ENCODE measurements around the gene ZNF44.

Gene ZNF44

GRCh38 chr19:12261554-12261953 is 33.1 kb downstream of the ZNF44 start:
- DNase-seq (ENCODE audit: low read depth) = no peak

GRCh38 chr19:12260861-12261260 is 33.8 kb downstream of the ZNF44 start:
- DNase-seq (ENCODE audit: low read depth) = no peak

DNA sequence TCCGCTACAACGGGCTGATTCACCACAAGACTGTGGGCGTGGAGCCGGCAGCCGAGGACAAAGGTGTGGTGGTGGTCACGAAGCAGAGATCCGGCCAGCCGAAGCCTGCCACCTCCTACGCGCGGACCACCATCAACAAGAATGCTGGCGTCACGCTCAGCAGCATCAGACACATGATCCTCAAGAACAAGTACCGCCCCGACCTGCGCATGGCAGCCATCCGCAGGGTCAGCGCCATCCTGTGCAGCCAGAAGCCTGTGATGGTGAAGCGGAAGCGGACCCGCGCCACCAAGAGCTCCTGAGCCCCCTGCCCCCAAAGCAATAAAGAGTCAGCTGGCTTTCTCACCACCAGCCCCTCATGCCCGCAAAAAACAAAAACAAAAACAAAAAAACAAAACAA is 34.4 kb downstream of the ZNF44 start:
- no peak for DNase-seq (ENCODE audit: low read depth)

DNA sequence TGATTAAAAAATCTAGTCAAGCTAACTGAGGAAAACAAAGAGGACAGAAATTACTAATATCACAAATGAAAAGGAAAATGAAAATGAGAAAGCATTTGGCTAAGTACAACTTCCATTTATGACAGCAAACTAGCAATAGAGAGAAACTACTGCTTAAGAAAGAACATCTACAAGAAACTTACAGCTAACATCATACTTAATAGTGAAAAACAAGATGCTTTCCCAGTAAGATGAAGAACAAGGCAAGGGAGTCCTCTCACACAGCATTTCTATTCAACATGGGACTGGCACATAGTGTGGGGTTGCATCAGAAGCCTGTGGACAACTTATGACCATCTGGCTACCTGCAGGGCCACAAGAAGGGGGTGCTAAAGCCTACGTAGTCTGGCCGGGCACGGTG is 39.3 kb downstream of the ZNF44 start:
- DNase-seq (ENCODE audit: low read depth) = no peak

DNA sequence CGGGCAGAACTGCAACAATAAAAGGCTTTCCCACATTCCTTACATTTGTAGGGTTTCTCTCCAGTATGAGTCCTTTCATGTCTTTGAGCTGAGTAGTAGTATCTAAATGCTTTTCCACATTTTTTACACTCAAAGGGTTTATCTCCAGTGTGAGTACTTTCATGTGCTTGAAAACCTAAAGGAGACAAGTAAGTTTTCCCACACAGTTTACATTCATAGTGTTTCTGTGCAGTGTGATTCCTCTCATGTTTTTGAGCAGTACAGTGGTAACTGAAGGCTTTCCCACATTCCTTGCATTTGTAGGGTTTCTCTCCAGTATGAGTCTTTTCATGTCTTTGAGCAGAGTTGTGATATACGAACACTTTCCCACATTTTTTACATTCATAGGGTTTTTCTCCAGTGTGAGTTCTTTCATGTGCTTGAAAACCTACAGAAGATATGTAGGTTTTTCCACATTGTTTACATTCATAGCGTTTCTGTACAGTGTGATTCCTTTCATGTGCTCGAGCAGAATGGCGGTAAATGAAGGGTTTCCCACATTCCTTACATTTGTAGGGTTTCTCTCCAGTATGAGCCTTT is 47.0 kb downstream of the ZNF44 start:
- DNase-seq (ENCODE audit: low read depth) = no peak

GRCh38 chr19:12244370-12244769 is 50.3 kb downstream of the ZNF44 start:
- DNase-seq (ENCODE audit: low read depth) = no peak

DNA sequence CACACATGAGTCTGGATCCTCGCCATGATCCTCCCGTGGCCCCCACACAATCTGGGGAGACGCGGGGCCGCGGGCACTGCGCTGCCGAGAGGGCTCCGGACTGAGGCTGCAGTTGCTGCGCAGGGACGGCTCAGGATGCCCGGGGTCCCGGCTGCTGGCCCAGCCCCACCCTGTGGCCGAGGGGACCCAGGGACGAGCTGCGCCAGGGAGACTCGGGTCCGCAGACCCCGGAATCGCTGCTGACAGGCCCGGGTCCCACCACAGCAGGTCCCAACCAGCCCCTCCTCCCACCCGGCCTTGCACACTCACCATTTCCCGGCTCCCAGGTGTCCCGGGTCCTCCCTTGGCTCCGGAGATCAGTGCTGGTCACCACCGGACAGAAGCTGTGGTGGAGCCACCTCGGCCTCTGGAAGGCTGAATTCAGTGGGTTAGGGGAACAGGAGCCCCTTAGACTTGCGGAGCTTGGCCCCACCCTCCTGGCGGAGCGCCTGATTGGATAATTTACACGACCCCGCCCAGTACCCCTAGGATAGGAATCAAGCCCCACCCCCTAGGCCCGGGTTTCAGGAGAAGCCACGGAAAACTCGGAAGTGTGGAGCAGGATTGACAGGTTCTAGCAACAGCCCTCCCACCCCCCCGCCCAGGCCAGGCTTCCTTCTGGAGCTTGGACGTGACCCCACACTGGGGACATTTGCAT is 57.4 kb downstream of the ZNF44 start:
- DNase-seq (ENCODE audit: low read depth) = no peak

DNA sequence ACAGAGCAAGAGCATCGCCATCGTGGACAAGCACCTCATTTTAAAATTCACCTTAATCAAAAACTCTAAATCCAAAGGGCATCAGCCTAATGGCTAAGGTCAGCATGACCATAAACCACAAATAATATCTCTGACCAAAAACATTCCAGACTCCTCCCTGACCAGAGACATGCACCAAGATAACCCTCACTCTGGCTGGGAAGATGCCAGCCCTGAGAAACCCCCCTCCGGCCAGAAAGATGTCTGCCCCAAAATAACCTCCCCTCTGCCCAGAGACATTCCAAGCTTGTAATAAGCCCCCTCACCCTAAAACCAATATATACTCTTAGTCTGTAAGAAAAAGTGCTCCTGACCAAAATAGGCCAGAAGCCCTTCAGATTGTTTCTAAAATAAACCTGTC is 61.7 kb downstream of the ZNF44 start:
- no peak for DNase-seq (ENCODE audit: low read depth)

GRCh38 chr19:12230751-12231733 is 63.6 kb downstream of the ZNF44 start:
- DNase-seq (ENCODE audit: low read depth) = no peak

GRCh38 chr19:12229990-12230389 is 64.7 kb downstream of the ZNF44 start:
- no peak for DNase-seq (ENCODE audit: low read depth)

DNA sequence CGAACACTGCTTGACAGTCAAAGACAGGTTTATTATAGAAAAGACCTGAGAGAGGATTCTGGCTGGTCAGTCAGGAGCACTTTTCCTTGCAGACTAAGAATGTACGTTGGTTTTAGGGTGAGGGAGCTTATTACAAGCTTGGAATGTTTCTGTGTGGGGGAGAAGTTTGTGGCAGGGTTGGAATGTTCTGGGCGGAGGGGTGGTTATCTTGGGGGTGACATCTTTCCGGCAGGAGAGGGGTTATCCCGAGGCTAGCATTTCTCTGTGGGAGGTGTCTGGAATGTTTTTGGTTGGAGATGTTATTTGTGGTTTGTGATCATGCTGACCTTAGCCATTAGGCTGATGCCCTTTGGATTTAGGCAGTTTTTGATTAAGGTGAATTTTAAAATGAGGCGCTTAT is 70.0 kb downstream of the ZNF44 start:
- no peak for DNase-seq (ENCODE audit: low read depth)

GRCh38 chr19:12222980-12223630 is 71.6 kb downstream of the ZNF44 start:
- no peak for DNase-seq (ENCODE audit: low read depth)

Measured in activated gamma-delta T cell treated with anti-CD3 and anti-CD28 coated beads, Interleukin-2, amount 50 U/mL, for 16 hours (primary cell).